ENCODE results near the gene BNIP1.
A peak's percentile ranks its signal among the peaks of the same experiment; 100 is the strongest.
"Not testable (repeated sequence)": the region's sequence is repeated elsewhere in the genome, so short reads cannot be mapped to it uniquely, and the experiment has no call there.

BNIP1 gene

DNA sequence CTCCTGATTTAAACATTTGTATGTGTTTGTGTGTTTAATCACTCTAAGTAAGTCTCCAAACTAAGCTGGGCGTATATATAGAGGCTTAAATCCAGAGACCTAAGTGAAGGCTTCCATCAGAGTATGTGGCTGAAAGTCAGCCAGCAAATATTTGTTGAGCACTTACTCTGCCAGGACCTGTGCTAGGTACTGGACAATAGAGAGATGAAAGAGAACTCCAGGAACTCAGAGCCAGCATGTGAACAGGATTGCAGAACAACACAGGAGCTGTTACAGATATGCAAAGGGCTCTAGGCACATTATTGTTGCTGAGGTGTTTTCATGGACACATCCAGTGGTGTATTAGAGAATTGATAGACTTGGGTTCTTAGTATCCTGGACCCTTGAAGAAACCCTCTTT, 4.7 kb upstream of the BNIP1 start:
- Histone ChIP-seq H3K4me1 (ENCODE audit: control insufficient read depth, insufficient read depth, low read length, unreplicated experiment) (no peaks in the 10 kb centered on the region), H2AFZ (ENCODE audit: low read length, unreplicated experiment) (no peak overlapping the region), H3K4me3 (ENCODE audit: low read depth, low read length) (no peak overlapping the region), H3K27me3 (ENCODE audit: insufficient read depth, low read length) (no peaks in the 10 kb centered on the region), H3K27ac (ENCODE audit: low read depth, low read length) (no peak overlapping the region), H3K36me3 (ENCODE audit: insufficient read depth, low read length) (no peaks in the 10 kb centered on the region), H3K79me2 (ENCODE audit: control insufficient read depth, insufficient read depth, low read length, unreplicated experiment) (peaks cover 1% of the 10 kb centered on the region)

GRCh38 chr5:173140769-173141168, 3.6 kb upstream of the BNIP1 start:
- H3K27ac ChIP-seq (ENCODE audit: low read depth, low read length) = no peak overlapping the region
- peaks cover 10% of the 10 kb centered on the region for H3K79me2 ChIP-seq (ENCODE audit: control insufficient read depth, insufficient read depth, low read length, unreplicated experiment)
- no peaks in the 10 kb centered on the region for H3K27me3 ChIP-seq (ENCODE audit: insufficient read depth, low read length)
- no peaks in the 10 kb centered on the region for H3K4me1 ChIP-seq (ENCODE audit: control insufficient read depth, insufficient read depth, low read length, unreplicated experiment)
- H3K36me3 ChIP-seq (ENCODE audit: insufficient read depth, low read length) = no peaks in the 10 kb centered on the region
- H2AFZ ChIP-seq (ENCODE audit: low read length, unreplicated experiment) = no peak overlapping the region
- H3K4me3 ChIP-seq (ENCODE audit: low read depth, low read length) = no peak overlapping the region

GRCh38 chr5:173143567-173143966, 764 bp upstream of the BNIP1 start:
- no peaks in the 10 kb centered on the region for H3K27me3 ChIP-seq (ENCODE audit: insufficient read depth, low read length)
- peak overlapping the region; percentile 41; the same call in 1 of the 2 replicates for H3K27ac ChIP-seq (ENCODE audit: low read depth, low read length)
- peak overlapping the region; percentile 45 for H2AFZ ChIP-seq (ENCODE audit: low read length, unreplicated experiment)
- H3K36me3 ChIP-seq (ENCODE audit: insufficient read depth, low read length) = peaks cover 5% of the 10 kb centered on the region; the same call in 1 of the 2 replicates
- no peaks in the 10 kb centered on the region for H3K4me1 ChIP-seq (ENCODE audit: control insufficient read depth, insufficient read depth, low read length, unreplicated experiment)
- peaks cover 12% of the 10 kb centered on the region for H3K79me2 ChIP-seq (ENCODE audit: control insufficient read depth, insufficient read depth, low read length, unreplicated experiment)
- no peak overlapping the region for H3K4me3 ChIP-seq (ENCODE audit: low read depth, low read length)

DNA sequence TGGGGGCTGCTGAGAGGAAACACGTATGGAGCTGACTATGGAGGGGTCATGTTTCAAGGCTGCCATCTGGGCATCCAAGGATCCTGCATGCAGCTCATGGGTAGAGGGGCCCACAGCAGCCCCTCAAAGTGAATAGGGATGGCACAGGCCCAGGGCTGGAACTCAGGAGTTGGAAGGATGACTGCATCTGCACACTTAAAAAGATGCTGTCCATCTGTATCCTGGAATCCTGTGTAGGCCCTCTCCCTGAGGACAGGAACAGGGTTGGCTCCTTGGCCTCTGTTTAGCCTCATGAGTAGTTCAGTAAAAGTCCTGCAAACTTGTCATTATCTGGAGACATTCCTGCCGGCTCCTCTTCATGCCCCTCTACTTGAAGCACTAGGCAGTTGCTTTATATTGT, 4.0 kb downstream of the BNIP1 start:
- H3K4me1 ChIP-seq (ENCODE audit: control insufficient read depth, insufficient read depth, low read length, unreplicated experiment) = no peaks in the 10 kb centered on the region
- no peak overlapping the region for H3K27ac ChIP-seq (ENCODE audit: low read depth, low read length)
- no peak overlapping the region for H3K4me3 ChIP-seq (ENCODE audit: low read depth, low read length)
- H3K79me2 ChIP-seq (ENCODE audit: control insufficient read depth, insufficient read depth, low read length, unreplicated experiment) = peaks cover 12% of the 10 kb centered on the region
- H3K27me3 ChIP-seq (ENCODE audit: insufficient read depth, low read length) = no peaks in the 10 kb centered on the region
- peaks cover 13% of the 10 kb centered on the region; the same call in 1 of the 2 replicates for H3K36me3 ChIP-seq (ENCODE audit: insufficient read depth, low read length)
- H2AFZ ChIP-seq (ENCODE audit: low read length, unreplicated experiment) = no peak overlapping the region

DNA sequence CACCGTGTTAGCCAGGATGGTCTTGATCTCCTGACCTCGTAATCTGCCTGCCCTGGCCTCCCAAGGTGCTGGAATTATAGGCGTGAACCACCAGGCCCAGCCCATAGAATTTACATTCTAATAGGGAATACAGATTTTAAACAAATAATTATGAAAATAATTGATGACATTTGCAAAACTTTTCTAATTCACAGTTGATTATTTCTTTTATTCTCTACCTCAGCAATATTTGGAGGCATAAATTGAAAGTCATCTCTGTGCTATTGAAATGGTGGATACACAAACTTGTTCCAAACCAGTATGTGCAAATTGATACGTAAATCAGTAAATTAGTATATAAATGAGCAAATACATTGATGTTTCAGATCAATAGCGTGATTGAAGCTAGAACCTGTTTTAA, 8.2 kb downstream of the BNIP1 start:
- Histone ChIP-seq H3K27ac (ENCODE audit: low read depth, low read length) (no peak overlapping the region), H3K27me3 (ENCODE audit: insufficient read depth, low read length) (no peaks in the 10 kb centered on the region), H2AFZ (ENCODE audit: low read length, unreplicated experiment) (no peak overlapping the region), H3K36me3 (ENCODE audit: insufficient read depth, low read length) (peaks cover 13% of the 10 kb centered on the region; the same call in 1 of the 2 replicates), H3K79me2 (ENCODE audit: control insufficient read depth, insufficient read depth, low read length, unreplicated experiment) (no peaks in the 10 kb centered on the region), H3K4me1 (ENCODE audit: control insufficient read depth, insufficient read depth, low read length, unreplicated experiment) (no peaks in the 10 kb centered on the region), H3K4me3 (ENCODE audit: low read depth, low read length) (no peak overlapping the region)

DNA sequence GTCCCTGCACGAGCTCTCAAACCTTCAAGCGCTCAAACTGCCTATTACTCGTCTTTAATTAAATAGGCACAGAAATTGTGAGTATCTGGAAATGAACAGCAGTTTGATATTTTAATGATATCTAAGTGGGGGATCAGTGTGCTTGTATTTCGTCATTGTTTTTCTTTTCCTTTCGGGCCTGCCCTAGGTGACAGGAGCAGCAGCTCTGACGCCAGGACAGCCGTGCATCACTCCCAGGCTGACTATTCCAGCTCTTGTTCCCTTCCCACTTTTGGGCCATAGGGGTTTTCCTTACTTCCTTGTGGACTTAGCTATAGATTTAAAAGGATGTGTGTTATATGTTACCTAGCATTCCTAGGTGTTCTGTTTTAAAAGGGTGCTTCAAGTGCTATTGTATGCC, 9.5 kb downstream of the BNIP1 start:
- Histone ChIP-seq H3K27ac (ENCODE audit: low read depth, low read length) (no peak overlapping the region), H3K79me2 (ENCODE audit: control insufficient read depth, insufficient read depth, low read length, unreplicated experiment) (no peaks in the 10 kb centered on the region), H3K4me3 (ENCODE audit: low read depth, low read length) (no peak overlapping the region), H2AFZ (ENCODE audit: low read length, unreplicated experiment) (no peak overlapping the region), H3K27me3 (ENCODE audit: insufficient read depth, low read length) (no peaks in the 10 kb centered on the region), H3K36me3 (ENCODE audit: insufficient read depth, low read length) (peaks cover 5% of the 10 kb centered on the region; the same call in 1 of the 2 replicates), H3K4me1 (ENCODE audit: control insufficient read depth, insufficient read depth, low read length, unreplicated experiment) (no peaks in the 10 kb centered on the region)

GRCh38 chr5:173154619-173155018, 10.3 kb downstream of the BNIP1 start:
- not testable (repeated sequence) for H3K36me3 ChIP-seq (ENCODE audit: insufficient read depth, low read length); H3K79me2 ChIP-seq (ENCODE audit: control insufficient read depth, insufficient read depth, low read length, unreplicated experiment)

GRCh38 chr5:173155912-173156311, 11.6 kb downstream of the BNIP1 start:
- Histone ChIP-seq H3K4me3 (ENCODE audit: low read depth, low read length) (no peak overlapping the region), H3K27me3 (ENCODE audit: insufficient read depth, low read length) (no peaks in the 10 kb centered on the region), H2AFZ (ENCODE audit: low read length, unreplicated experiment) (no peak overlapping the region), H3K79me2 (ENCODE audit: control insufficient read depth, insufficient read depth, low read length, unreplicated experiment) (no peaks in the 10 kb centered on the region), H3K4me1 (ENCODE audit: control insufficient read depth, insufficient read depth, low read length, unreplicated experiment) (no peaks in the 10 kb centered on the region), H3K36me3 (ENCODE audit: insufficient read depth, low read length) (peaks cover 3% of the 10 kb centered on the region), H3K27ac (ENCODE audit: low read depth, low read length) (no peak overlapping the region)

More at GRCh38 chr5:173154619-173155018, 10.3 kb downstream of the BNIP1 start:
- H3K27me3 ChIP-seq (ENCODE audit: insufficient read depth, low read length); H3K4me1 ChIP-seq (ENCODE audit: control insufficient read depth, insufficient read depth, low read length, unreplicated experiment); H3K27ac ChIP-seq (ENCODE audit: low read depth, low read length); H3K4me3 ChIP-seq (ENCODE audit: low read depth, low read length); H2AFZ ChIP-seq (ENCODE audit: low read length, unreplicated experiment): not testable (repeated sequence)

DNA sequence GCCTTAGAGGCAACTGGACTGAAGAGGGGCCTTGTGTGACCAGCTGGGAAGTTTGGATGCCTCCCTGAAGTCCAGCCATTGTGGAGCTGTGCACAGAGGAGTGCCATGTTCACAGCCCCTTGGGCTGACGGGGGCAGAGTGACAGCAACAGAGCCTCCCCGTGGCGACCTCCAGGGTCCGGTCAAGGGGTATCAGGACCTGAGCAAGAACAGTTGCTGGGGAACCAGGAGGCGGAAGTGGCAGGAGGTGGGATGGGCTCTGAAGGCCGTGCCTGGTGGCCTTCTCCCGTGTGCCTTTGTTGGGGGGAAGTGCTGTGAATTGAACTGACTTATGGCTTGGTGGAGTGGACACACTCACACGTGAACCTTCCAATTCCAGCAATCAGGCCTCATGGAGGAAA, 14.0 kb downstream of the BNIP1 start:
- Histone ChIP-seq H3K36me3 (ENCODE audit: insufficient read depth, low read length) (peaks cover 6% of the 10 kb centered on the region), H3K4me3 (ENCODE audit: low read depth, low read length) (no peak overlapping the region), H3K4me1 (ENCODE audit: control insufficient read depth, insufficient read depth, low read length, unreplicated experiment) (no peaks in the 10 kb centered on the region), H3K27me3 (ENCODE audit: insufficient read depth, low read length) (no peaks in the 10 kb centered on the region), H2AFZ (ENCODE audit: low read length, unreplicated experiment) (no peak overlapping the region), H3K79me2 (ENCODE audit: control insufficient read depth, insufficient read depth, low read length, unreplicated experiment) (no peaks in the 10 kb centered on the region), H3K27ac (ENCODE audit: low read depth, low read length) (no peak overlapping the region)

DNA sequence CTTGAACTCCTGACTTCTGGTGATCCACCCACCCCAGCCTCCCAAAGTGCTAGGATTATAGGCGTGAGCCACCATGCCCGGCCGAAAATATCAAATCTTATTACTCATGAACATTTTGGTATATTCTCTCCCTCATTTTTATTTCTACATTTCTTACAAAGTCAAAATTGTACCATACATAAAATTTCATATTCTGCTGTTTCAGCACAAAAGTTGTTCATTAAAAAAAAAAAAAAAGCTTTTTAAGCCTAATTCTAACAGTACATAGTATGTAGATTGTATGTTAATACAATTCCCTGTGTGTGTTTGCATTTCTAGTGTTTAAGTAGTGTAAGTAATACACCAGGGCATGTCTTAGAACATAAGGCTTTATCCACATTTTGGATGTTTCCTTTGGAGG, 14.9 kb downstream of the BNIP1 start:
- Histone ChIP-seq H3K27ac (ENCODE audit: low read depth, low read length) (no peak overlapping the region), H3K79me2 (ENCODE audit: control insufficient read depth, insufficient read depth, low read length, unreplicated experiment) (no peaks in the 10 kb centered on the region), H3K4me3 (ENCODE audit: low read depth, low read length) (no peak overlapping the region), H3K27me3 (ENCODE audit: insufficient read depth, low read length) (no peaks in the 10 kb centered on the region), H3K36me3 (ENCODE audit: insufficient read depth, low read length) (peaks cover 6% of the 10 kb centered on the region), H2AFZ (ENCODE audit: low read length, unreplicated experiment) (no peak overlapping the region), H3K4me1 (ENCODE audit: control insufficient read depth, insufficient read depth, low read length, unreplicated experiment) (no peaks in the 10 kb centered on the region)

DNA sequence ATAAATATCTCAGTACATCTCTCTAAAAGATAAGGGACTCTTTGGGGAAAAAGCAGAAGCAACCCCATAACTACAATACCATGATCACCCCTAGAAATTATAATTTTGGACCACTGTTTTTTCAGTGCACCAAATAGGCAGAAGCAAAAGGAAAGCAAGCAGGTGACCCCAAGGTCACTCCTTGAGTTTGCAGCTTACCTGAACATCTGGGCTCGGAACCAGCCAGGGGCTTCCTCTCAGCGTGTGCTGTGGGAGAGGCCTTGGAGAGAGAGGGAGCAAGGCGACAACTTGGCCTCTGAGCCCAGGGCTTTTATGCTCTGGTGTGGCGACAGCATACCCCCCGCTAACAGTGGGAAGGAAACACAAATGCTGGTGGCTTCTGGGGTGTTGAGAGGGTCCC, 16.8 kb downstream of the BNIP1 start:
- H3K36me3 ChIP-seq (ENCODE audit: insufficient read depth, low read length) = peaks cover 6% of the 10 kb centered on the region
- H2AFZ ChIP-seq (ENCODE audit: low read length, unreplicated experiment) = no peak overlapping the region
- H3K27me3 ChIP-seq (ENCODE audit: insufficient read depth, low read length) = no peaks in the 10 kb centered on the region
- no peak overlapping the region for H3K27ac ChIP-seq (ENCODE audit: low read depth, low read length)
- H3K4me1 ChIP-seq (ENCODE audit: control insufficient read depth, insufficient read depth, low read length, unreplicated experiment) = no peaks in the 10 kb centered on the region
- no peak overlapping the region for H3K4me3 ChIP-seq (ENCODE audit: low read depth, low read length)
- no peaks in the 10 kb centered on the region for H3K79me2 ChIP-seq (ENCODE audit: control insufficient read depth, insufficient read depth, low read length, unreplicated experiment)

Measured in ACC112 (cell line).